ENCODE results near the gene GMIP.

DNA sequence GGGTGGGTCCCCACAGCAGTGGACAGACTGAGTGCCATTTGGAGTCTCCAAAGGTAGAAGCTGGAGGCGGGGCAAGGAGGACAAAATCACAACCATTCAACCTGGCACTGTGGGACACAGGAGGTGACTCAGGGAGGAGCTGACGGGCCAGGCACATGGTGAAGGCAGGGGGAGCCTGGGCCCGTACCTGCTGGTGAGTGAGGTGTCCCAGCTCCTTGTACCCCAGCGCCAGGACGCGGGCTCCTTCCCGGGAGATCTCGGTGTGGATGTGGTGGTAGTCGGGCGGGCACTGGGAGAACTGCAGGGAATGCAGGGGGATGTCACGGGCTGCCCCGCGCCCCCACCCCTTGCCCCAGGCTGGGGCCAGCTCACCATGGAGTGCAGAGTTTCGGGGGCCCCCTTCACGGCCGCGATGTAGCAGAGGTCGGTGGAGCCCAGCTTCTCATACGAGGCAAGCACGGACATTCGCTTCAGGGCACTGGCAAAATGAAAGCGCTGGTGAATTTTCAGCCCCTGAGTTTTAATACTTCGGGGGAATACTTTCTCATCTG lies 10.2 kb upstream of the GMIP start:
- TF ChIP-seq, protein P1, sequence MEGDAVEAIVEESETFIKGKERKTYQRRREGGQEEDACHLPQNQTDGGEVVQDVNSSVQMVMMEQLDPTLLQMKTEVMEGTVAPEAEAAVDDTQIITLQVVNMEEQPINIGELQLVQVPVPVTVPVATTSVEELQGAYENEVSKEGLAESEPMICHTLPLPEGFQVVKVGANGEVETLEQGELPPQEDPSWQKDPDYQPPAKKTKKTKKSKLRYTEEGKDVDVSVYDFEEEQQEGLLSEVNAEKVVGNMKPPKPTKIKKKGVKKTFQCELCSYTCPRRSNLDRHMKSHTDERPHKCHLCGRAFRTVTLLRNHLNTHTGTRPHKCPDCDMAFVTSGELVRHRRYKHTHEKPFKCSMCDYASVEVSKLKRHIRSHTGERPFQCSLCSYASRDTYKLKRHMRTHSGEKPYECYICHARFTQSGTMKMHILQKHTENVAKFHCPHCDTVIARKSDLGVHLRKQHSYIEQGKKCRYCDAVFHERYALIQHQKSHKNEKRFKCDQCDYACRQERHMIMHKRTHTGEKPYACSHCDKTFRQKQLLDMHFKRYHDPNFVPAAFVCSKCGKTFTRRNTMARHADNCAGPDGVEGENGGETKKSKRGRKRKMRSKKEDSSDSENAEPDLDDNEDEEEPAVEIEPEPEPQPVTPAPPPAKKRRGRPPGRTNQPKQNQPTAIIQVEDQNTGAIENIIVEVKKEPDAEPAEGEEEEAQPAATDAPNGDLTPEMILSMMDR (IDR thresholded peaks at IDR 0.05; ENCODE audit: low read depth, low read length, poor library complexity, severe bottlenecking) = no peak
- no peak for TF ChIP-seq EZH2phosphoT487 (IDR thresholded peaks at IDR 0.05; ENCODE audit: borderline replicate concordance, low read length)
